Activated naive CD4-positive, alpha-beta T cell treated with anti-CD3 and anti-CD28 coated beads for 36 hours (primary cell): ENCODE measurements around the gene FAM20C. TPM values are rescaled to one million over a fixed set of nuclear protein-coding genes. Genes with fewer than 3 reads are reported as not detected.
"Not testable (repeated sequence)": the region's sequence is repeated elsewhere in the genome, so short reads cannot be mapped to it uniquely, and the experiment has no call there.

ENCODE experiments used
- CTCF ChIA-PET: fragments of 350-600 bp; sonication (Branson Sonifier 250); formaldehyde crosslinking; loops from one replicate; lab custom pipeline; 2021; ENCODE audit warnings: antibody characterized with exemption; lab: Charles Lee
- DNase-seq: peaks from one replicate; pipeline ENCODE4 v3.0.0-alpha.2; 2020
- H3K27ac Mint-ChIP-seq: one replicate; pipeline ENCODE4 v1.8.0; 2021; ENCODE audit warnings: mild to moderate bottlenecking, mixed read lengths
- H3K27me3 Mint-ChIP-seq: one replicate; pipeline ENCODE4 v1.8.0; 2021; ENCODE audit warnings: low read depth, mixed read lengths
- H3K36me3 Mint-ChIP-seq: one replicate; pipeline ENCODE4 v1.8.0; 2021; ENCODE audit warnings: low read depth, mixed read lengths
- H3K4me1 Mint-ChIP-seq: one replicate; pipeline ENCODE4 v1.8.0; 2021; ENCODE audit warnings: low read depth, mixed read lengths
- H3K4me3 Mint-ChIP-seq: one replicate; pipeline ENCODE4 v1.8.0; 2021; ENCODE audit warnings: mild to moderate bottlenecking, moderate library complexity, mixed read lengths
- H3K9me3 Mint-ChIP-seq: one replicate; pipeline ENCODE4 v1.8.0; 2021; ENCODE audit warnings: mixed read lengths
- intact Hi-C: fragments of 100-400 bp; cut with micrococcal nuclease; formaldehyde crosslinking; loops from one replicate; pipeline ENCODE4 v1.15.1; 2023
- total RNA-seq, 2 experiments: library from RNA; stranded (reverse); gene quantifications; one replicate each; pipeline ENCODE4 v1.2.3, GENCODE V29; 2021

FAM20C gene
- total RNA-seq, 2 experiments from 2014 or later: 0.26 to 0.91 TPM

DNA sequence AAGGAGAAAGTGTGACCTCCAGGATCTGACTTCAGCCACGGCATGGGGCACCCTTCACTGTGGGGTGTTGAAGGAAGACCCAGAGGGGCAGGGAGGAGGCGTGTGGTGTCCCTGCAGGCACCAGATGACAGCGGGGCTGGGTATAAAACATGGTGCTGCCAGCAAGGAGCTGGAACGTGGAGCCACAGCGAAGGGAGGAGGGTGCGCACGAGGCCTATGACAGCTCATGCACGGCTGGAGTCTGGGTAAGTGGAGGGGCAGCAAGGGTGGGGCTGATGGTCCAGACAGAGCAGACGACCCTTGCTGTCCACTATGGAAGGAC, 69.8 kb downstream of the FAM20C start:
- H3K27me3 Mint-ChIP-seq: no peaks in the 10 kb centered on the region
- no peak overlapping the region for H3K4me3 Mint-ChIP-seq
- intact Hi-C loops: no loop called here
- H3K4me1 Mint-ChIP-seq: peaks cover 2% of the 10 kb centered on the region
- no peaks in the 10 kb centered on the region for H3K36me3 Mint-ChIP-seq
- peak; percentile 4 for DNase-seq
- CTCF ChIA-PET: interaction anchor here (0.7 to 1.2 kb wide), 3 partner anchors 76 to 216 kb away, joined by 3 to 4 read pairs (median 3); no protein-coding TSS in a partner anchor
- no peak overlapping the region for H3K27ac Mint-ChIP-seq
- peaks cover 8% of the 10 kb centered on the region for H3K9me3 Mint-ChIP-seq

DNA sequence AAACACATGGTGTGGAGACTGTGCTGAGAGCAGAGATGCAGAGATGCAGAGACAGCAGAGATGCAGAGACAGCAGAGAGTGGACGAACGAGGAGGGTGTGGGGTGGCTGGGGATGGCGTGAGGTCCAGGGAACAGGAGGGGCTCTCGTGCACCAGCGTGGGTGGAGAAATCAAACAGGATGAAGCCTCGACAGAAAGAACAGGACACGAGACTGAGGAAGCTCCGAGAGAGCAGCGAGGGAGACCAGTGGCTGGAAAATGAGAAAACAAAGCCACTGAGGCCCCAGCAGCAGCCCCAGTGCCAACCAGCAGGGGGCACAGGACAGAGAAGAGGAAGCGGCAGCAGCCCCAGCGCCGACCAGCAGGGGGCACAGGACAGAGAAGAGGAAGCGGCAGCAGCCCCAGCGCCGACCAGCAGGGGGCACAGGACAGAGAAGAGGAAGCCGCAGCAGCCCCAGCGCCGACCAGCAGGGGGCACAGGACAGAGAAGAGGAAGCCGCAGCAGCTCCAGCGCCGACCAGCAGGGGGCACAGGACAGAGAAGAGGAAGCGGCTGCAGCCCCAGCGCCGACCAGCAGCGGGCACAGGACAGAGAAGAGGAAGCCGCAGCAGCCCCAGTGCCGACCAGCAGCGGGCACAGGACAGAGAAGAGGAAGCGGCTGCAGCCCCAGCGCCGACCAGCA, 70.4 kb downstream of the FAM20C start:
- H3K27me3 Mint-ChIP-seq, H3K9me3 Mint-ChIP-seq, H3K4me1 Mint-ChIP-seq, H3K4me3 Mint-ChIP-seq, intact Hi-C loops, H3K27ac Mint-ChIP-seq, H3K36me3 Mint-ChIP-seq: not testable (repeated sequence)
- CTCF ChIA-PET: interaction anchor here (0.7 to 1.4 kb wide), 5 partner anchors 43 to 217 kb away, joined by 3 to 5 read pairs (median 3); no protein-coding TSS in a partner anchor
- peak; percentile 86 for DNase-seq

DNA sequence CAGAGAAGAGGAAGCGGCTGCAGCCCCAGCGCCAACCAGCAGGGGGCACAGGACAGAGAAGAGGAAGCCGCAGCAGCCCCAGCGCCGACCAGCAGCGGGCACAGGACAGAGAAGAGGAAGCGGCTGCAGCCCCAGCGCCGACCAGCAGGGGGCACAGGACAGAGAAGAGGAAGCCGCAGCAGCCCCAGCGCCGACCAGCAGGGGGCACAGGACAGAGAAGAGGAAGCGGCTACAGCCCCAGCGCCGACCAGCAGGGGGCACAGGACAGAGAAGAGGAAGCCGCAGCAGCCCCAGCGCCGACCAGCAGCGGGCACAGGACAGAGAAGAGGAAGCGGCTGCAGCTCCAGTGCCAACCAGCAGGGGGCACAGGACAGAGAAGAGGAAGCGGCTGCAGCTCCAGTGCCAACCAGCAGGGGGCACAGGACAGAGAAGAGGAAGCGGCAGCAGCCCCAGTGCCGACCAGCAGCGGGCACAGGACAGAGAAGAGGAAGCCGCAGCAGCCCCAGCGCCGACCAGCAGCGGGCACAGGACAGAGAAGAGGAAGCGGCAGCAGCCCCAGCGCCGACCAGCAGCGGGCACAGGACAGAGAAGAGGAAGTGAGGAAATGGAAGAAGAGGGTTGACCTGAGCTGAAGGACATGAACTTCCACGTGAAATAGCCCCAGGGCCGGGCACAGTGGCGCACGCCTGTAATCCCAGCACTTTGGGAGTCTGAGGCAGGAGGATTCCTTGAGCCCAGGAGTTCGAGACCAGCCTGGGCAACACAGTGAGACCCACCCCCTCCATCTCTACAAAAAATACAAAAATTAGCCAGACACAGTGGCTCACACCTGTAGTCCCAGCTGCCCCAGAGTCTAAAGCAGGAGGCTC, 71.3 kb downstream of the FAM20C start:
- H3K9me3 Mint-ChIP-seq, H3K27ac Mint-ChIP-seq, H3K4me1 Mint-ChIP-seq, H3K27me3 Mint-ChIP-seq, H3K36me3 Mint-ChIP-seq, intact Hi-C loops, H3K4me3 Mint-ChIP-seq: not testable (repeated sequence)
- CTCF ChIA-PET: interaction anchor here (0.6 to 1.4 kb wide), 9 partner anchors 9 to 542 kb away, joined by 3 to 10 read pairs (median 3); no protein-coding TSS in a partner anchor
- DNase-seq: peak; percentile 66

DNA sequence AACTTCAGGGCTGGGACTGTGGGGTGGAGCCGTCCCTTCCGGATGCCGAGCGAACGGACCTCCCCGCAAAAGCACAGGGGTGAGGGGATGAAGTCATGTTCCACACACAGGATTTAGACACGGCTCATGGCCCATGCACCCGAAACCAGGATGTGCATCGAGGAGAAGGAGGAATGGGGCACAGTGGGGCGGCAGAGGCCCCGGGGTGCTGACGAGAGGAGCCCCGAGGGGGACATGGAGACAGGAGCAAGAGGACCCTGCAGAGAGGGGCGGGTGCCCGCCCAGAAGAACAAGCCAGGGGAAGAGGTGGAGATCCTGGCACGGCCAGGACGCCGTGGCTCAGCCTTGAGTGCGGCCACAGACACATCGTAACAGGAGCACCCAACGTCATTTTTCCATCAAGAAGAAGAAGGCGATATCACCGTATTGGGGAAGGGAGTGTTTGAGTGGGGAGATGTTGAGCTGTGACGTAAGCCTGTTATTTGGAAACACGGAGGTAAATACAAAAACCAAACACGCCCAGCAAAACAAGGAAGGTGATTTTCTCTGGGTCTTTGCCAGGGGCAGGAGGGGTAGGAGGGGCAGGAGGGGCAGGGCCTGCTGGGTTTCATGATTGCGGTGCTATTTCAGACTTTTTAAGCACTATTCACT, 72.3 kb downstream of the FAM20C start:
- no peak overlapping the region for H3K4me3 Mint-ChIP-seq
- no peak overlapping the region for H3K27ac Mint-ChIP-seq
- DNase-seq: no peak
- no peaks in the 10 kb centered on the region for H3K27me3 Mint-ChIP-seq
- no peaks in the 10 kb centered on the region for H3K36me3 Mint-ChIP-seq
- CTCF ChIA-PET: interaction anchor here (0.6 to 1.6 kb wide), 10 partner anchors 8 to 541 kb away, joined by 3 to 10 read pairs (median 3); no protein-coding TSS in a partner anchor
- peaks cover 8% of the 10 kb centered on the region for H3K9me3 Mint-ChIP-seq
- intact Hi-C loops: no loop called here
- H3K4me1 Mint-ChIP-seq: peaks cover 2% of the 10 kb centered on the region

DNA sequence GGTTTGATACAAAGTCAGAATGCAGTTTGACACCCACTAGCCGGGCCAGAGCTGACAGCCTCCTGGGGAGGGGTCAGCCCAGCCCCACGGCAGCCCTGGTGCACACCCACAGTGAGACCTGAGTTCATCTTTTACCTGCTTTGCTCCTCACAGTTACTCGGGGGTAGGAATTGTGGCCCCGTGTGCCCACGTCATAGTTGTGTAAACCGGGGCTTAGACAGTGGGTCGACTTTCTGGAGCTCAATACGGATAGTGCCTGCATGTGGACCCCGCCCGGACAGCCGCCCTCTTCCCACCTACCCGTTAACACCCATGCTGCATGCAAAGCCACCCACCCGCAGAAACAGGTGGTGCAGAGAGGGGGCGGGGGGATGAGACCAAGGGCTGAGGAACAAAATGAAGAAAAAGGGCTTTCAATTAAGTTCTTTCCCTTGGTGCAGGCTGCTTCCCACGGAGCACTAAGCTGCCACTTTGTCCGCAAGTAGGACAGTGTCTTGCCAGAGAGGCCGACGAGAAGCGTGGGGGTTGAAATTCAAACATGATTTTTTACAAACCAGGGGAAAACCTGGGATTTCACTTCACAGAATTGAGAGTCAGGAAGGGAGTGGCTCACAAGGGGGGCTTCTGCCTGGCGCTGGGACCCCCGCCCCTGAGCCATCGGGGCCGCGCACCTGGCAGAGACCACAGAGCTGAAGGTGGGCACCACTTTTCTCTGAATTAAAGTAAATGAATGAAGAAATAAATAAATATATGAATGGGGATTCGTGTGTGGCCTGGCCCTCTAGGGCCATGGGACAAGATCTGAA, 73.0 kb downstream of the FAM20C start:
- Mint-ChIP-seq H3K36me3 (no peaks in the 10 kb centered on the region), H3K9me3 (peaks cover 8% of the 10 kb centered on the region), H3K4me1 (peaks cover 2% of the 10 kb centered on the region), H3K4me3 (no peak overlapping the region), H3K27me3 (no peaks in the 10 kb centered on the region), H3K27ac (no peak overlapping the region)
- CTCF ChIA-PET: interaction anchor here (1.0 to 1.6 kb wide), 2 partner anchors 9 to 16 kb away, joined by 3 to 5 read pairs; no protein-coding TSS in a partner anchor
- intact Hi-C loops: no loop called here
- no peak for DNase-seq

DNA sequence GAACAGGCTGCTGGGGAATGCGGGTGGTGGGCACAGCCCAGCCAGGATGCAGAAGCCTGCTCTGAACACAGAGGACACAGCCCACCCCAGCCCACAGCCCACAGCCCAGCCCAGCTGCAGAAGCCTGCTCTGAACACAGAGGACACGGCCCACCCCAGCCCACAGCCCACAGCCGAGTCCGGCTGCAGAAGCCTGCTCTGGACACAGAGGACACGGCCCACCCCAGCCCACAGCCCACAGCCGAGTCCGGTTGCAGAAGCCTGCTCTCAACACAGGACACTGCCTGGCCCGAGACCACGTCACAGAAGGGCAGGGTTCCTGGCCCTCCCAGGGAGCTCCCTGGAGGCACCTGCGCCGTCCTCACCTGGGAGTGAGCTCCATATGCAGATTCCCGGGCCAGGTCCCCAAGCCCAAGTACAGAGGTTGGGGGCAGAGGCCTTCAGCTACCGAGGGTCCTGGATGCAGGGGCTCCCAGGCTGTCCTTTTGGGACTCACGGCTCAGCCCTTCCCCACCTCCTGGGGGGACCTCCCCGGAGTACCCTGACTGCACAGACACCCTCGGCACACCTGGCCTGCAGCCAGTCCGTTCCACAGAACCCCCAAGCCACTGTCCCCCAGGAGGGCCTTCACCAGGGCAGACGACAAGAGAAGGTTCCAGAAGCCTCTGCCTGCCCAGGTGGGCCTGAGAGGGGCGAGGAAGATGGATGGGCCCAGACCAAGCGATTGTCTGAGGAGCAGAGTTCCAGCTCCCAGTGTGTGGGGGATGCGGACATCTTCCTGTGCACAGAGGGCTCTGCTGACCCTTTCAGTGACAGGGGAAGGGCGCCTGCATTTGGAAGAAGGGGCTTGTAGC, 73.9 kb downstream of the FAM20C start:
- intact Hi-C loops: no loop called here
- Mint-ChIP-seq H3K27me3 (no peaks in the 10 kb centered on the region), H3K4me1 (peaks cover 2% of the 10 kb centered on the region), H3K27ac (no peak overlapping the region), H3K36me3 (no peaks in the 10 kb centered on the region), H3K9me3 (peaks cover 8% of the 10 kb centered on the region), H3K4me3 (no peak overlapping the region)
- CTCF ChIA-PET: interaction anchor here (1.0 to 1.6 kb wide), 2 partner anchors 8 to 15 kb away, joined by 3 to 5 read pairs; no protein-coding TSS in a partner anchor
- no peak for DNase-seq

DNA sequence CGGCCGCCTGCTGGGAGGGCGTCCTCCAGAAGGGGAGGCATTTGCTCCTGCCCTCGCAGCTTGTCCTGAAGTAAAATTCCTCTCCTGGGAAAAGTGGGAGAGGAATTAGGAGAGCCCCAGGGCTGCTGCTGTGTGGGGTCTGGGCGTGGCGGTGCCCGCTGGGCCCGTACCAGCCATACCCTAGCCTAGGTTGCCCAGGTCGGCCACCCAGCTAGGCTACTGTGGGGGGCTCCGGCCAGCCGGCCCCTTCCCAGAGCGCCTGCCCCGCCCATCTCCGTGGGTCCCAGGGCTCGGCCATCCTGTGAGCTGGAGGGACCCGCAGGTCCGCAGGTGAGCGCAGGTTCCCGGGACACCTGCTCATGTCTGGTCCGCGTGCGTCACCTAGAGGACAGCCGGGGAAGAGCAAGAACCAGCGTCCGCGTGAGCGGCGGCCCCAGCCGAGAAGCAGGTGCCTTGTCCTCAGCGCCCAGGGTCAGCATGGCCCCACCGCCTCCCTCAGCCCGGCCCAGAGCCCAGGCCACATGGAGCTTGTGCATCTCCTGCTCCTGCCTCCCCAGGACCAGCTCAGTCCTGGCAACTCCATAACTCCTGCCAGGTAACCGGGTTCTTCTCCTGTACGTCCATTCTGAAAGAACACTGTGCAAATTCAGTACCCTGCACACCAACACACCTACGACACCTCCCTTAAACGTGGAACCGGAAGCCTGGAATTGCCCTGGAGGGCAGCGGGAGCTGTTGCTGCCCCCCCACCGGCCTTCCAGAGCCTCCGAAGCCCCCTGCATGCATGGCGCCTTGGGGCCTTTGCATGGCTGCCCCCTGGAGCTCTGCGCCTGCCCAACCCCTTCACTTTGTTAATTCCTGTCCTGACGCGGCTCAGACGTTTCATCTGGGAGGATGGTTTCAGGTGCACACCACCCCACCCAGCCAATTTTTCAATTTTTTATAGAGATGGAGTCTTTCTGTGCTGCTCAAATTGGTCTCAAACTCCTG, 74.8 kb downstream of the FAM20C start:
- no peak overlapping the region for H3K4me3 Mint-ChIP-seq
- intact Hi-C loops: no loop called here
- H3K36me3 Mint-ChIP-seq: no peaks in the 10 kb centered on the region
- no peak overlapping the region for H3K27ac Mint-ChIP-seq
- peaks cover 2% of the 10 kb centered on the region for H3K4me1 Mint-ChIP-seq
- peaks cover 5% of the 10 kb centered on the region for H3K9me3 Mint-ChIP-seq
- CTCF ChIA-PET: no interaction called here
- no peaks in the 10 kb centered on the region for H3K27me3 Mint-ChIP-seq
- no peak for DNase-seq

DNA sequence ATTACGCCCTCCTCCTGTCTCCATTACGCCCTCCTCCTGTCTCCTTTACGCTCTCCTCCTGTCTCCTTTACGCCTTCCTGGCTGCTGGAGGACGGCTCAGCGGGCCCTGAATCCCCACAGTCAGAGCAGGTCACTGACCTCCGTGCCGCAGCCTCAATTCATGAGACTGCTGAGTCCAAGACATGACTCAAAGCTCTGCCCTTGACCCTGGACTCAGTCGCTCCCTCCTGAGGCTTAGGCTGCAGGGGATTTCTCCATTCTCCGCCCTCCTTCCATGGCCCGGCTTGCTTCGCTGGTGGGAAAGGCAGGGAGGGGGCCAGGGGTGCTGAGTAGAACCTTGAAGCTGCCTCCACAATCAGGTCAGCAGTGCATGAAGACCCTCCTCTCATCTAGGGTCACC, 76.6 kb downstream of the FAM20C start:
- Mint-ChIP-seq H3K4me1 (no peaks in the 10 kb centered on the region), H3K27me3 (no peaks in the 10 kb centered on the region), H3K4me3 (no peak overlapping the region), H3K9me3 (peaks cover 8% of the 10 kb centered on the region), H3K36me3 (no peaks in the 10 kb centered on the region), H3K27ac (no peak overlapping the region)
- DNase-seq: no peak
- CTCF ChIA-PET: no interaction called here
- intact Hi-C loops: no loop called here

DNA sequence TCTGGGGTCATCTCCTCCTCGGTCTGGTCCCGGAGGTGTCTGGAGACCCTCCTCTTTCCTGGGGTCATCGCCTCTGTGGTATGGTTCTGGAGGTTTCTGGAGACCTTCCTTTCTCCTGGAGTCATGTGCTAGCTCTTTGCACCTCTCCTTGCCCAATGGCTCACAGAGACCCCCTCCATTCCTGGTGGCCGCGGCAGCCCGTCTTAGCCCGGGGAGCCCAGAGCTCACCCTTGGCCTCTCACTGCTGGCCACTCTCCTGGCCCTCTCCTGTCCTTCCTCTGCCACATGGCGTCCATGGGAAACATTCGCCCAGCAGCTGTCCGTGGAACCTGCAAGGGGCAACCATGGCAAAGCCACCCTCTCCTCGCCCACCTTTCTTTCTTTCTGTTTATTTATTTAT, 77.3 kb downstream of the FAM20C start:
- H3K9me3 Mint-ChIP-seq: peaks cover 15% of the 10 kb centered on the region
- no peaks in the 10 kb centered on the region for H3K4me1 Mint-ChIP-seq
- DNase-seq: no peak
- H3K27ac Mint-ChIP-seq: no peak overlapping the region
- intact Hi-C loops: no loop called here
- CTCF ChIA-PET: no interaction called here
- no peak overlapping the region for H3K4me3 Mint-ChIP-seq
- H3K27me3 Mint-ChIP-seq: no peaks in the 10 kb centered on the region
- peaks cover 1% of the 10 kb centered on the region for H3K36me3 Mint-ChIP-seq

DNA sequence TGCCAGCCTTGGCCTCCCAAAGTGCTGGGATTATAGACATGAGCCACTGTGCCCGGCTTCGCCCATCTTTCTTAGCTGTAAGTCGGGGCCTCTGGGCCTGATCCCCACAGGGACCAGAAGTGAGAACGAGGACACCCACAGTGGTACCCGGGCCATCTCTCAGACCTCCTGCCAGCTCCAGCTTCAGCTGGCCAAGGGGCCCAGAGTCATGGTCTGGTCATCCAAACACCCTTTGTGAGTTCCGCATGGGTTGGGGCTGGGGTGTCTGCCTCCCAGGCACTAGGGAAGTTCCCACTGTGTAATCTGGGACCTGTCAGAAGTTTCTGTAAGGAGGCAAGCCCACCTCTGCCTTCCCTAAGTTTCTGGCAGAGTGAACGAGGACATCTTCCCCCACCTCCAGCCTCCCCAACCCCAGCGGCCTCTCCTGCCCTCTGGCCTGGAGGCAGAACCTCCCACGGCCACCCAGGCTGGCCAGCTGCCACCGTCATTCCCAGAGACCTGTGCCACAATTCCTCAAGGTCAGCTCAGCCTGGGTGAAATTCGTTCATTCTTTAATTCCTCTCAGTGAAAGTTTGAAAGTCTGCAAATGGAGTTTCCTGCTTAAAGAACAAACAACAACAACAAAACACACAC, 78.1 kb downstream of the FAM20C start:
- H3K4me1 Mint-ChIP-seq: no peaks in the 10 kb centered on the region
- H3K36me3 Mint-ChIP-seq: peaks cover 1% of the 10 kb centered on the region
- H3K27ac Mint-ChIP-seq: no peak overlapping the region
- DNase-seq: no peak
- H3K9me3 Mint-ChIP-seq: peaks cover 15% of the 10 kb centered on the region
- H3K27me3 Mint-ChIP-seq: no peaks in the 10 kb centered on the region
- intact Hi-C loops: no loop called here
- no peak overlapping the region for H3K4me3 Mint-ChIP-seq
- CTCF ChIA-PET: no interaction called here
